ENCODE data around the gene WNT11. TPM values are rescaled to one million over a fixed set of nuclear protein-coding genes. Genes with fewer than 3 reads are reported as not detected.
A peak's percentile ranks its signal among the peaks of the same experiment; 100 is the strongest.

WNT11 gene
- total RNA-seq, 1 experiment from 2014 or later: 29.0 TPM

- no peaks in the 10 kb centered on the region for H3K36me3 ChIP-seq (ENCODE audit: control insufficient read depth, insufficient read depth, low read length)
- H3K9me3 Mint-ChIP-seq (ENCODE audit: unreplicated experiment): no peaks in the 10 kb centered on the region
- peaks cover 15% of the 10 kb centered on the region for H3K4me1 Mint-ChIP-seq (ENCODE audit: low read depth, unreplicated experiment)
- ChIA-PET CTCF (interaction anchor here (4.6 kb wide), 1 partner anchor 27 kb away, joined by 34 read pairs; no protein-coding TSS in a partner anchor), POLR2A (no interaction called here)
- H3K27me3 ChIP-seq (replicated peaks; ENCODE audit: control insufficient read depth, insufficient read depth, low read length): no peaks in the 10 kb centered on the region
- no peak for TF ChIP-seq CTCF (IDR thresholded peaks at IDR 0.05; ENCODE audit: insufficient read depth in 1 of 2, low read depth in 1 of 2, low read length in 1 of 2, severe bottlenecking in 1 of 2, unreplicated experiment in 1 of 2)
- H3K36me3 Mint-ChIP-seq (ENCODE audit: insufficient read depth, unreplicated experiment): peaks cover 14% of the 10 kb centered on the region
- peak overlapping the region; percentile 43 for H3K4me3 ChIP-seq (ENCODE audit: low read depth, low read length)
- intact Hi-C loops (cut with micrococcal nuclease; ENCODE audit: unreplicated experiment): loop anchor here (1.0 to 2.0 kb wide), 2 partner anchors 28 to 83 kb away; no protein-coding TSS in a partner anchor
- peak overlapping the region; percentile 93 for H3K4me3 Mint-ChIP-seq (ENCODE audit: unreplicated experiment)
- no peaks in the 10 kb centered on the region for H3K9me3 ChIP-seq
- H3K4me1 ChIP-seq: peaks cover 10% of the 10 kb centered on the region
- peaks cover 3% of the 10 kb centered on the region for H3K27me3 Mint-ChIP-seq (ENCODE audit: insufficient read depth, unreplicated experiment)
- no TSS peak for BruUV-seq (replicated peaks)
- DNase-seq: peak; percentile 80 to 86
- peak overlapping the region; percentile 89 for H3K27ac Mint-ChIP-seq (ENCODE audit: unreplicated experiment)
Observed at GRCh38 chr11:76235233-76236091, 29.2 kb upstream of the WNT11 start.

GRCh38 chr11:76234416-76235232 lies 28.3 kb upstream of the WNT11 start:
- intact Hi-C loops (cut with micrococcal nuclease; ENCODE audit: unreplicated experiment): loop anchor here (1.0 to 2.0 kb wide), 2 partner anchors 27 to 84 kb away; no protein-coding TSS in a partner anchor

More at GRCh38 chr11:76234416-76235232, 28.3 kb upstream of the WNT11 start:
- no peak for TF ChIP-seq CTCF (IDR thresholded peaks at IDR 0.05; ENCODE audit: insufficient read depth in 1 of 2, low read depth in 1 of 2, low read length in 1 of 2, severe bottlenecking in 1 of 2, unreplicated experiment in 1 of 2)
- ChIA-PET CTCF (interaction anchor here (0.6 to 4.6 kb wide), 2 partner anchors 26 to 686 kb away, joined by 3 to 34 read pairs; no protein-coding TSS in a partner anchor), POLR2A (no interaction called here)
- no peaks in the 10 kb centered on the region for H3K9me3 Mint-ChIP-seq (ENCODE audit: unreplicated experiment)
- peaks cover 3% of the 10 kb centered on the region for H3K27me3 Mint-ChIP-seq (ENCODE audit: insufficient read depth, unreplicated experiment)
- no peaks in the 10 kb centered on the region for H3K27me3 ChIP-seq (replicated peaks; ENCODE audit: control insufficient read depth, insufficient read depth, low read length)
- H3K4me1 Mint-ChIP-seq (ENCODE audit: low read depth, unreplicated experiment): peaks cover 15% of the 10 kb centered on the region
- no TSS peak for BruUV-seq (replicated peaks)
- peaks cover 14% of the 10 kb centered on the region for H3K36me3 Mint-ChIP-seq (ENCODE audit: insufficient read depth, unreplicated experiment)
- H3K36me3 ChIP-seq (ENCODE audit: control insufficient read depth, insufficient read depth, low read length): no peaks in the 10 kb centered on the region
- peak overlapping the region; percentile 43 for H3K4me3 ChIP-seq (ENCODE audit: low read depth, low read length)
- H3K4me1 ChIP-seq: peaks cover 10% of the 10 kb centered on the region
- H3K9me3 ChIP-seq: no peaks in the 10 kb centered on the region
- peak overlapping the region; percentile 93 for H3K4me3 Mint-ChIP-seq (ENCODE audit: unreplicated experiment)
- DNase-seq: no peak
- H3K27ac Mint-ChIP-seq (ENCODE audit: unreplicated experiment): peak overlapping the region; percentile 89

All from Caco-2 (cell line).